IMR-90 (cell line): ENCODE data around the gene RELN. TPM values are rescaled to one million over a fixed set of nuclear protein-coding genes. Genes with fewer than 3 reads are reported as not detected.

Source experiments
- ATAC-seq: fragments of 200-7000 bp; cut with Tn5 transposase; 2 replicates; pipeline ENCODE4 v1.9.1; 2020; ENCODE audit warnings: low read depth, mild to moderate bottlenecking, moderate library complexity
- BruUV-seq: library from RNA; stranded (reverse); fragments of 400-500 nt; replicated peaks from 2 replicates; lab custom pipeline; 2021; lab: Mats Ljungman, UMichigan
- CTCF ChIA-PET: fragments of 300-600 bp; formaldehyde crosslinking; extraction: SDS; loops from one replicate; lab custom pipeline; 2021; ENCODE audit warnings: antibody characterized with exemption; lab: Yijun Ruan, JAX
- POLR2A ChIA-PET: fragments of 300-600 bp; sonication (Branson Sonifier 250); formaldehyde crosslinking; loops from one replicate; lab custom pipeline; 2022; ENCODE audit warnings: antibody characterized with exemption; ENCODE audit not compliant: unreplicated experiment; lab: Charles Lee
- DNase-seq: peaks from one replicate; pipeline ENCODE4 v3.0.0; 2013
- H2AFZ ChIP-seq: replicated peaks from 2 replicates; pipeline ENCODE3; 2013; ENCODE audit warnings: low read length, mild to moderate bottlenecking; ENCODE audit not compliant: poor library complexity
- H2AK5ac ChIP-seq: 2 replicates; pipeline ENCODE4 v1.6.1; 2013; ENCODE audit warnings: low read depth, low read length, inconsistent platforms
- H2AK9ac ChIP-seq: replicated peaks from 2 replicates; pipeline ENCODE3; 2013; ENCODE audit warnings: mild to moderate bottlenecking, low read depth, low read length, moderate library complexity; ENCODE audit not compliant: poor library complexity
- H2BK120ac ChIP-seq: 2 replicates; pipeline ENCODE4 v1.6.1; 2013; ENCODE audit warnings: low read depth, low read length, inconsistent platforms
- H2BK15ac ChIP-seq: 3 replicates; pipeline ENCODE4 v1.6.1; 2013; ENCODE audit warnings: low read depth, low read length, inconsistent platforms
- H2BK20ac ChIP-seq: 2 replicates; pipeline ENCODE4 v1.6.1; 2013; ENCODE audit warnings: low read depth, mild to moderate bottlenecking, inconsistent platforms, low read length, moderate library complexity
- H2BK5ac ChIP-seq: 2 replicates; pipeline ENCODE4 v1.6.1; 2013; ENCODE audit warnings: mild to moderate bottlenecking, low read depth, low read length, inconsistent platforms; ENCODE audit not compliant: poor library complexity, severe bottlenecking
- H3K14ac ChIP-seq: replicated peaks from 2 replicates; pipeline ENCODE4 v1.6.1; 2013; ENCODE audit warnings: low read depth, low read length, inconsistent platforms
- H3K18ac ChIP-seq: 2 replicates; pipeline ENCODE4 v1.6.1; 2013; ENCODE audit warnings: low read depth, low read length, control low read depth
- H3K23ac ChIP-seq: 2 replicates; pipeline ENCODE4 v1.6.1; 2013; ENCODE audit warnings: low read depth, low read length, inconsistent platforms
- H3K27ac ChIP-seq: 2 replicates; pipeline ENCODE4 v1.5.1; 2013; ENCODE audit warnings: mild to moderate bottlenecking, control low read depth, low read length; ENCODE audit not compliant: insufficient read depth
- H3K27me3 ChIP-seq: 2 replicates; pipeline ENCODE4 v1.6.1; 2013; ENCODE audit warnings: low read length; ENCODE audit not compliant: control insufficient read depth, insufficient read depth
- H3K36me3 ChIP-seq: 2 replicates; pipeline ENCODE4 v1.6.1; 2013; ENCODE audit warnings: low read length, mixed read lengths; ENCODE audit not compliant: control insufficient read depth, insufficient read depth
- H3K4ac ChIP-seq: 2 replicates; pipeline ENCODE4 v1.6.1; 2013; ENCODE audit warnings: low read depth, low read length, inconsistent platforms
- H3K4me1 ChIP-seq: 2 replicates; pipeline ENCODE4 v1.6.1; 2013; ENCODE audit warnings: low read length, mixed read lengths; ENCODE audit not compliant: control insufficient read depth, insufficient read depth
- H3K4me2 ChIP-seq: 2 replicates; pipeline ENCODE4 v1.6.1; 2013; ENCODE audit warnings: low read depth, mild to moderate bottlenecking, control low read depth, low read length, moderate library complexity
- H3K4me3 ChIP-seq: 2 replicates; pipeline ENCODE4 v1.5.1; 2013; ENCODE audit warnings: low read depth, mild to moderate bottlenecking, control low read depth, low read length, moderate library complexity; ENCODE audit not compliant: insufficient read depth
- H3K56ac ChIP-seq: 2 replicates; pipeline ENCODE4 v1.6.1; 2013; ENCODE audit warnings: low read length, inconsistent platforms; ENCODE audit not compliant: insufficient read depth; ENCODE audit errors: extremely low read depth
- H3K79me1 ChIP-seq, 2 experiments: 2 replicates each; pipeline ENCODE4 v1.6.1; 2013; ENCODE audit warnings: low read length in 2 of 2, inconsistent platforms in 1 of 2, low read depth in 1 of 2
- H3K9ac ChIP-seq: 2 replicates; pipeline ENCODE4 v1.6.1; 2013; ENCODE audit warnings: low read depth, low read length, control low read depth
- H3K9me1 ChIP-seq: 2 replicates; pipeline ENCODE4 v1.6.1; 2013; ENCODE audit warnings: low read length, inconsistent platforms; ENCODE audit not compliant: insufficient read depth
- H3K9me3 ChIP-seq: 2 replicates; pipeline ENCODE4 v1.6.1; 2013; ENCODE audit warnings: low read length; ENCODE audit not compliant: control insufficient read depth, insufficient read depth
- H4K20me1 ChIP-seq: 2 replicates; pipeline ENCODE4 v1.6.1; 2013; ENCODE audit warnings: low read length, inconsistent platforms; ENCODE audit not compliant: insufficient read depth
- H4K5ac ChIP-seq: 2 replicates; pipeline ENCODE4 v1.6.1; 2013; ENCODE audit warnings: mild to moderate bottlenecking, low read depth, low read length, control low read depth
- H4K8ac ChIP-seq, 2 experiments: 2 replicates each; pipeline ENCODE4 v1.6.1; 2013; ENCODE audit warnings: low read depth in 2 of 2, low read length in 2 of 2, control low read depth in 1 of 2, inconsistent platforms in 1 of 2
- H4K91ac ChIP-seq: 2 replicates; pipeline ENCODE4 v1.6.1; 2013; ENCODE audit warnings: low read depth, low read length, inconsistent platforms; ENCODE audit not compliant: insufficient read depth
- BHLHE40 ChIP-seq: fragments of 150-350 bp; IDR thresholded peaks from 2 replicates; pipeline ENCODE4 v1.6.1; 2016; ENCODE audit warnings: mild to moderate bottlenecking, low read depth, low read length
- CEBPB ChIP-seq: IDR thresholded peaks from 2 replicates; pipeline ENCODE4 v1.6.1; 2012; ENCODE audit warnings: low read depth, low read length, improper control_type of control experiment
- CHD1 ChIP-seq: IDR thresholded peaks from 2 replicates; pipeline ENCODE4 v1.6.1; 2012; ENCODE audit warnings: low read depth, low read length, improper control_type of control experiment
- CTCF ChIP-seq: conservative IDR thresholded peaks from 2 replicates; pipeline ENCODE4 v1.5.1; 2012; ENCODE audit warnings: mild to moderate bottlenecking, low read depth, low read length, improper control_type of control experiment
- ELK1 ChIP-seq: fragments of 150-350 bp; IDR thresholded peaks from 2 replicates; pipeline ENCODE4 v1.6.1; 2016; ENCODE audit warnings: low read depth, mild to moderate bottlenecking, low read length, moderate library complexity, borderline replicate concordance
- FOS ChIP-seq: fragments of 150-350 bp; IDR thresholded peaks from 2 replicates; pipeline ENCODE4 v1.6.1; 2016; ENCODE audit warnings: low read depth, low read length
- MAFK ChIP-seq: IDR thresholded peaks from 2 replicates; pipeline ENCODE4 v1.6.1; 2012; ENCODE audit warnings: low read depth, low read length, improper control_type of control experiment
- MXI1 ChIP-seq: IDR thresholded peaks from 2 replicates; pipeline ENCODE4 v1.6.1; 2012; ENCODE audit warnings: low read depth, mild to moderate bottlenecking, low read length, moderate library complexity, borderline replicate concordance
- NFE2L2 ChIP-seq: fragments of 150-350 bp; IDR thresholded peaks from 2 replicates; pipeline ENCODE4 v1.6.1; 2016; ENCODE audit warnings: low read depth, mild to moderate bottlenecking, low read length
- POLR2A ChIP-seq: IDR thresholded peaks from 2 replicates; pipeline ENCODE4 v1.6.1; 2012; ENCODE audit warnings: mild to moderate bottlenecking, low read depth, low read length
- RAD21 ChIP-seq: IDR thresholded peaks from 2 replicates; pipeline ENCODE4 v1.6.1; 2012; ENCODE audit warnings: low read length, improper control_type of control experiment
- RCOR1 ChIP-seq: IDR thresholded peaks from 2 replicates; pipeline ENCODE4 v1.6.1; 2012; ENCODE audit warnings: mild to moderate bottlenecking, low read length, improper control_type of control experiment; ENCODE audit not compliant: insufficient replicate concordance
- RFX5 ChIP-seq: IDR thresholded peaks from 2 replicates; pipeline ENCODE4 v1.8.0; 2012; ENCODE audit warnings: low read depth, mild to moderate bottlenecking, low read length, moderate library complexity
- SMC3 ChIP-seq: fragments of 150-350 bp; IDR thresholded peaks from 2 replicates; pipeline ENCODE4 v1.6.1; 2016; ENCODE audit warnings: low read depth, mild to moderate bottlenecking, antibody characterized with exemption, low read length, moderate library complexity
- USF2 ChIP-seq: fragments of 150-350 bp; IDR thresholded peaks from 2 replicates; pipeline ENCODE4 v1.6.1; 2017; ENCODE audit warnings: mild to moderate bottlenecking, antibody characterized with exemption, low read length, low read depth
- WGBS, 2 experiments: methylation state at CpG; one replicate each; pipeline versions ENCODE4 v1.1.5 to v1.1.7; 2013; ENCODE audit warnings: missing lambda C conversion rate in 2 of 2; ENCODE audit not compliant: insufficient read length in 1 of 2; ENCODE audit errors: extremely low coverage in 2 of 2; 5-methylcytosine and 5-hydroxymethylcytosine counted together
- dilution Hi-C: fragments of 300-500 bp; cut with HindIII; formaldehyde crosslinking; loops from one replicate; pipeline ENCODE4 v1.14.3; 2018; ENCODE audit warnings: low sequenced_read_pairs; ENCODE audit not compliant: unreplicated experiment
- in situ Hi-C: fragments of 300-500 bp; cut with MboI; formaldehyde crosslinking; loops from 3 replicates; pipeline ENCODE4 v1.14.3; 2019; ENCODE audit warnings: low sequenced_read_pairs, inconsistent platforms, mixed read lengths
- intact Hi-C: fragments of 100-400 bp; cut with micrococcal nuclease; formaldehyde crosslinking; loops from 2 replicates; pipeline ENCODE4 v1.10.0; 2022
- polyA plus RNA-seq, 3 experiments: library from polyadenylated mRNA; depleted of rRNA; stranded (reverse); fragments of >200 nt; gene quantifications; 2 replicates each; pipeline ENCODE4 v1.2.3, GENCODE V29; 2012; ENCODE audit warnings: low replicate concordance in 1 of 3
- total RNA-seq: library from RNA; depleted of rRNA; stranded (reverse); fragments of >200 nt; gene quantifications from 2 replicates; pipeline ENCODE4 v1.2.3, GENCODE V29; 2012

RELN gene
- total and polyA plus RNA-seq, 2 of the 4 experiments (the other 2 are of a cell fraction), result 14.7 to 23.7 TPM

- peak overlapping the region; percentile 11 for H2BK5ac ChIP-seq
- no peaks in the 10 kb centered on the region for H3K36me3 ChIP-seq
- no peak overlapping the region for H3K18ac ChIP-seq
- intact Hi-C loops (loop anchor here (10.0 kb wide), 1 partner anchor 314 kb away; no protein-coding TSS in a partner anchor), in situ Hi-C loops (no loop called here), dilution Hi-C loops (no loop called here)
- H3K9ac ChIP-seq, result no peak overlapping the region
- ChIA-PET POLR2A (no interaction called here), CTCF (interaction anchor here (1.1 to 1.2 kb wide), 2 partner anchors 9 to 13 kb away, joined by 3 read pairs; no protein-coding TSS in a partner anchor)
- no peak overlapping the region for H2AFZ ChIP-seq
- no peaks in the 10 kb centered on the region for H3K27me3 ChIP-seq
- H2AK9ac ChIP-seq, result no peak overlapping the region
- H3K4me3 ChIP-seq, result no peak overlapping the region
- H4K20me1 ChIP-seq, result no peaks in the 10 kb centered on the region
- H4K8ac ChIP-seq, result peak overlapping the region in 1 of 2 experiments; percentile 35; a peak in 1 of 4 replicates
- no peaks in the 10 kb centered on the region for H3K9me3 ChIP-seq
- H3K56ac ChIP-seq, result no peak overlapping the region
- H4K91ac ChIP-seq, result peak overlapping the region; percentile 74
- ATAC-seq, result peak; percentile 44
- H3K4ac ChIP-seq, result peak overlapping the region; percentile 44
- 0 out of 2 replicates have a peak overlapping the region, but pooled peaks have one; percentile 15 for H3K23ac ChIP-seq
- H3K79me1 ChIP-seq, result peaks cover 0 to 4% of the 10 kb centered on the region in 2 experiments; a peak in 1 of 4 replicates
- WGBS, 2 experiments, result 87% methylated on average over 3 of the region's 6 CpGs; no CpG with 5 or more reads in 1 of the 2 experiments
- 0 out of 3 replicates have a peak overlapping the region, but pooled peaks have one; percentile 11 for H2BK15ac ChIP-seq
- H3K4me1 ChIP-seq, result peaks cover 2% of the 10 kb centered on the region; the same call in 1 of the 2 replicates
- peak overlapping the region; percentile 60 for H2BK120ac ChIP-seq
- H3K4me2 ChIP-seq, result no peak overlapping the region
- peak; percentile 13 for DNase-seq
- H3K27ac ChIP-seq, result no peak overlapping the region
- 0 out of 2 replicates have a peak overlapping the region, but pooled peaks have one; percentile 27 for H3K14ac ChIP-seq
- H4K5ac ChIP-seq, result no peak overlapping the region
- H2BK20ac ChIP-seq, result peak overlapping the region; percentile 48; the same call in 1 of the 2 replicates
- no TSS peak for BruUV-seq
- peaks cover 8% of the 10 kb centered on the region for H3K9me1 ChIP-seq
- peak overlapping the region; percentile 36; the same call in 1 of the 2 replicates for H2AK5ac ChIP-seq
- TF ChIP-seq CEBPB (no peak), CHD1 (no peak), USF2 (no peak), RFX5 (no peak), ELK1 (no peak), BHLHE40 (no peak), MXI1 (no peak), CTCF (no peak), NFE2L2 (no peak), RAD21 (no peak), FOS (no peak), SMC3 (no peak), MAFK (no peak), POLR2A (no peak), RCOR1 (no peak)
These were observed 100.8 kb downstream of the RELN start for GRCh38 chr7:103888603-103889153.
